Nephron progenitor cell (in vitro differentiated cells): ENCODE data around the gene AAK1.

ENCODE experiments used
- DNase-seq: peaks from one replicate; pipeline ENCODE4 v3.0.0; 2021
- H3K27ac Mint-ChIP-seq: 2 replicates; pipeline ENCODE4 v1.8.0; 2021; ENCODE audit warnings: mild to moderate bottlenecking, moderate library complexity, mixed read lengths
- H3K27me3 Mint-ChIP-seq: 2 replicates; pipeline ENCODE4 v1.8.0; 2021; ENCODE audit warnings: mild to moderate bottlenecking, low read depth, mixed read lengths; ENCODE audit not compliant: poor library complexity
- H3K36me3 Mint-ChIP-seq: 2 replicates; pipeline ENCODE4 v1.8.0; 2021; ENCODE audit warnings: low read depth, mixed read lengths
- H3K4me1 Mint-ChIP-seq: 2 replicates; pipeline ENCODE4 v1.8.0; 2021; ENCODE audit warnings: mixed read lengths
- H3K4me3 Mint-ChIP-seq: 2 replicates; pipeline ENCODE4 v1.8.0; 2021; ENCODE audit warnings: mild to moderate bottlenecking, moderate library complexity, mixed read lengths
- H3K9me3 Mint-ChIP-seq: 2 replicates; pipeline ENCODE4 v1.8.0; 2021; ENCODE audit warnings: mild to moderate bottlenecking, moderate library complexity, mixed read lengths
- CTCF ChIP-seq: fragments of 200-600 bp; sonication (generic); IDR thresholded peaks from 2 replicates; pipeline ENCODE4 v1.5.0; 2021; ENCODE audit warnings: antibody characterized with exemption

Gene AAK1

GRCh38 chr2:69438580-69438979 is 205.0 kb downstream of the AAK1 start:
- H3K27me3 Mint-ChIP-seq: no peaks in the 10 kb centered on the region
- H3K9me3 Mint-ChIP-seq: peaks cover 4% of the 10 kb centered on the region
- no peak overlapping the region for H3K4me3 Mint-ChIP-seq

DNA sequence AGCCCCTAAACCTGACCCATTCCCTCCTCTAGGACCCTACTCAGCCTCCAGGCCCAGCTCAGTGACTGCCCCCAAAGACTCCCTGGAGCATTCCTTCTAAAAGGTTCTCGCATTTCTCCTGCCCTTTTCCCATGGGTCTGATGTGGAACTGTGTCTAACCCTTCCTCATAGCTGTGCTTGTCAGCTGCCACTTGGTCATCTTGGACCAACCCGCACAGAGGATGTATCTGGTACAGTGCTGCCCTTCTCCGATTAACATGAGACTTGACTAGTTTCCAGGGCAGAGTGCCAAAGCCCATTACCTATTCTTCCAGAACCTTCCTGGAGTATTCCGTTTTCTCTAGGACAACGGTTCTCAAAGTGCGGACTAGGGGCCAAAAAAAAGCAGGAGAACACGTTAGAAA is 205.8 kb downstream of the AAK1 start:
- TF ChIP-seq CTCF: no peak
- H3K4me1 Mint-ChIP-seq: peaks cover 32% of the 10 kb centered on the region
- peak overlapping the region; percentile 98 for H3K27ac Mint-ChIP-seq
- H3K36me3 Mint-ChIP-seq: peaks cover 12% of the 10 kb centered on the region
- no peak for DNase-seq
- H3K27me3 Mint-ChIP-seq: no peaks in the 10 kb centered on the region
- H3K9me3 Mint-ChIP-seq: peaks cover 4% of the 10 kb centered on the region
- peak overlapping the region; percentile 90 for H3K4me3 Mint-ChIP-seq

More at GRCh38 chr2:69438580-69438979, 205.0 kb downstream of the AAK1 start:
- Mint-ChIP-seq H3K36me3 (peaks cover 10% of the 10 kb centered on the region), H3K27ac (no peak overlapping the region), H3K4me1 (peaks cover 32% of the 10 kb centered on the region)
- no peak for TF ChIP-seq CTCF
- DNase-seq: no peak

- Mint-ChIP-seq H3K4me3 (peak within 1 kb of the TSS; percentile 90), H3K4me1 (peaks cover 32% of the 10 kb centered on the region), H3K27me3 (no peaks in the 10 kb centered on the region), H3K9me3 (peaks cover 4% of the 10 kb centered on the region), H3K36me3 (peaks cover 13% of the 10 kb centered on the region), H3K27ac (peak within 1 kb of the TSS; percentile 98)
- DNase-seq: peak; percentile 94
- peak; percentile 62 for TF ChIP-seq CTCF
Observed at GRCh38 chr2:69436938-69437750, 206.4 kb downstream of the AAK1 start, which contains the start of gene NFU1. NFU1 (minus strand) TSS chr2:69437435; CDS start chr2:69437422, 13 bp downstream.

GRCh38 chr2:69436596-69436937 is 207.0 kb downstream of the AAK1 start:
- Mint-ChIP-seq H3K4me3 (peak overlapping the region; percentile 90), H3K27me3 (no peaks in the 10 kb centered on the region)
- no peak for DNase-seq

DNA sequence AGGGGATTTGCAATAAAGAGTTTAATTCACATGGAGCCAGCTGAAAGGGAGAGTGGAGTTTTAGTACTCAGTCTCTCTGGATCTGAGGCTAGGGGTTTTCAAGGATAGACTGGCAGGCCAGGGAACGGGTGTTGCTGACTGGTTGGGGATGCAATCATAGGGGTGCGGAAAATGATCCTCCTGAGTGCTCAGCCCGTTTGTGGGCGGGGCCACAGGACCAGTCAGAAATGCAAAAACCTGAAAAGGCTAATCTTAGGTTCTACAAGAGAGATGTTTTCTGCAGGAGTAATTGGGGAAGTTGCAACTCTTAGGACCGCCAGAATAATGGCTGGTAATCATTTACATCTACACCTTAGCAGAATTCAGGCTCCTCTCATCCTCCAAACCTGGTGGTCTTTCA is 208.8 kb downstream of the AAK1 start:
- peaks cover 32% of the 10 kb centered on the region for H3K4me1 Mint-ChIP-seq
- no peaks in the 10 kb centered on the region for H3K27me3 Mint-ChIP-seq
- no peak for DNase-seq
- peaks cover 4% of the 10 kb centered on the region for H3K9me3 Mint-ChIP-seq
- peak overlapping the region; percentile 48 for H3K4me3 Mint-ChIP-seq
- TF ChIP-seq CTCF: no peak
- peaks cover 17% of the 10 kb centered on the region for H3K36me3 Mint-ChIP-seq
- H3K27ac Mint-ChIP-seq: no peak overlapping the region

More at GRCh38 chr2:69436596-69436937, 207.0 kb downstream of the AAK1 start:
- H3K4me1 Mint-ChIP-seq: peaks cover 32% of the 10 kb centered on the region
- peaks cover 4% of the 10 kb centered on the region for H3K9me3 Mint-ChIP-seq
- H3K36me3 Mint-ChIP-seq: peaks cover 17% of the 10 kb centered on the region
- TF ChIP-seq CTCF: no peak
- peak overlapping the region; percentile 98 for H3K27ac Mint-ChIP-seq
